H9 (cell line): Measurements from ENCODE around the gene TFDP1. TPM values are rescaled to one million over a fixed set of nuclear protein-coding genes. Genes with fewer than 3 reads are reported as not detected.
"Not testable (repeated sequence)": the region's sequence is repeated elsewhere in the genome, so short reads cannot be mapped to it uniquely, and the experiment has no call there.

Experiments
- DNase-seq: peaks from one replicate; pipeline ENCODE4 v3.0.0-alpha.2; 2017
- H2AFZ ChIP-seq: one replicate; pipeline ENCODE4 v1.6.1; 2013; ENCODE audit warnings: mild to moderate bottlenecking, low read length, control low read depth, moderate library complexity
- H2AK5ac ChIP-seq: 2 replicates; pipeline ENCODE4 v1.6.1; 2013; ENCODE audit warnings: low read length, control low read depth, mixed read lengths; ENCODE audit not compliant: insufficient read length
- H2BK120ac ChIP-seq: one replicate; pipeline ENCODE4 v1.6.1; 2013; ENCODE audit warnings: low read depth, mild to moderate bottlenecking, low read length, control low read depth, inconsistent platforms; ENCODE audit not compliant: poor library complexity, severe bottlenecking
- H2BK12ac ChIP-seq: 2 replicates; pipeline ENCODE4 v1.6.1; 2013; ENCODE audit warnings: low read length, control low read depth, mixed read lengths, low read depth; ENCODE audit not compliant: insufficient read length
- H2BK15ac ChIP-seq: 2 replicates; pipeline ENCODE4 v1.6.1; 2013; ENCODE audit warnings: low read depth, low read length, control low read depth
- H2BK20ac ChIP-seq: one replicate; pipeline ENCODE4 v1.6.1; 2013; ENCODE audit warnings: low read depth, mild to moderate bottlenecking, low read length, control low read depth, inconsistent platforms; ENCODE audit not compliant: poor library complexity, severe bottlenecking
- H2BK5ac ChIP-seq: 2 replicates; pipeline ENCODE4 v1.6.1; 2013; ENCODE audit warnings: low read length, control low read depth, mixed read lengths; ENCODE audit not compliant: insufficient read length
- H3K14ac ChIP-seq: 2 replicates; pipeline ENCODE4 v1.6.1; 2013; ENCODE audit warnings: low read length, control low read depth; ENCODE audit not compliant: insufficient read depth
- H3K18ac ChIP-seq: 2 replicates; pipeline ENCODE4 v1.6.1; 2013; ENCODE audit warnings: low read depth, mild to moderate bottlenecking, mixed read lengths, low read length, control low read depth; ENCODE audit not compliant: insufficient read length
- H3K23ac ChIP-seq: 2 replicates; pipeline ENCODE4 v1.6.1; 2013; ENCODE audit warnings: low read length, control low read depth, mixed read lengths, low read depth; ENCODE audit not compliant: insufficient read length
- H3K23me2 ChIP-seq: 2 replicates; pipeline ENCODE4 v1.6.1; 2013; ENCODE audit warnings: low read depth, mild to moderate bottlenecking, mixed read lengths, low read length, control low read depth; ENCODE audit not compliant: insufficient read length, poor library complexity, severe bottlenecking
- H3K27ac ChIP-seq: 2 replicates; pipeline ENCODE4 v1.5.1; 2013; ENCODE audit warnings: low read length, control low read depth, mixed read lengths, low read depth; ENCODE audit not compliant: insufficient read length
- H3K27me3 ChIP-seq: 2 replicates; pipeline ENCODE4 v1.6.1; 2013; ENCODE audit warnings: low read length, control low read depth, inconsistent platforms; ENCODE audit not compliant: insufficient read depth
- H3K4ac ChIP-seq: 2 replicates; pipeline ENCODE4 v1.6.1; 2013; ENCODE audit warnings: low read depth, mild to moderate bottlenecking, control low read depth, inconsistent platforms, low read length, moderate library complexity
- H3K4me1 ChIP-seq: 2 replicates; pipeline ENCODE4 v1.6.1; 2013; ENCODE audit warnings: low read length, control low read depth, inconsistent platforms; ENCODE audit not compliant: insufficient read depth
- H3K4me2 ChIP-seq: 2 replicates; pipeline ENCODE4 v1.6.1; 2013; ENCODE audit warnings: low read length, control low read depth, mixed read lengths; ENCODE audit not compliant: insufficient read length, insufficient read depth
- H3K56ac ChIP-seq: 2 replicates; pipeline ENCODE4 v1.6.1; 2013; ENCODE audit warnings: low read depth, mild to moderate bottlenecking, mixed read lengths, low read length, control low read depth; ENCODE audit not compliant: insufficient read length
- H3K79me1 ChIP-seq: 2 replicates; pipeline ENCODE4 v1.6.1; 2013; ENCODE audit warnings: low read depth, mild to moderate bottlenecking, moderate library complexity, low read length, control low read depth, inconsistent platforms; ENCODE audit not compliant: insufficient read depth, poor library complexity, severe bottlenecking
- H3K79me2 ChIP-seq: 2 replicates; pipeline ENCODE4 v1.6.1; 2013; ENCODE audit warnings: low read length, control low read depth, inconsistent platforms; ENCODE audit not compliant: insufficient read depth
- H3K9ac ChIP-seq: 2 replicates; pipeline ENCODE4 v1.6.1; 2013; ENCODE audit warnings: low read length, control low read depth, mixed read lengths; ENCODE audit not compliant: insufficient read length; ENCODE audit errors: extremely low read depth
- H3K9me3 ChIP-seq: one replicate; pipeline ENCODE4 v1.6.1; 2013; ENCODE audit warnings: low read depth, low read length, inconsistent platforms; ENCODE audit not compliant: control insufficient read depth
- H3T11ph ChIP-seq: one replicate; pipeline ENCODE4 v1.6.1; 2013; ENCODE audit warnings: mild to moderate bottlenecking, low read length, control low read depth, inconsistent platforms
- H4K20me1 ChIP-seq: one replicate; pipeline ENCODE4 v1.6.1; 2013; ENCODE audit not compliant: control insufficient read depth, insufficient read length, insufficient read depth
- H4K5ac ChIP-seq: 2 replicates; pipeline ENCODE4 v1.6.1; 2013; ENCODE audit warnings: low read depth, mild to moderate bottlenecking, mixed read lengths, low read length, control low read depth; ENCODE audit not compliant: insufficient read length
- H4K8ac ChIP-seq: replicated peaks from 2 replicates; pipeline ENCODE4 v1.6.1; 2013; ENCODE audit warnings: low read length, control low read depth, mixed read lengths, low read depth; ENCODE audit not compliant: insufficient read length
- H4K91ac ChIP-seq: 2 replicates; pipeline ENCODE4 v1.6.1; 2013; ENCODE audit warnings: low read depth, mild to moderate bottlenecking, moderate library complexity, mixed read lengths, low read length, control low read depth; ENCODE audit not compliant: insufficient read length
- H3K27ac Mint-ChIP-seq, 3 experiments: 2 replicates in 2 of 3; 3 replicates in 1 of 3; pipeline ENCODE4 v1.8.0; 2020 to 2021; ENCODE audit warnings: mixed read lengths in 3 of 3, mild to moderate bottlenecking in 1 of 3, moderate library complexity in 1 of 3
- H3K27me3 Mint-ChIP-seq: 2 replicates; pipeline ENCODE4 v1.8.0; 2021; ENCODE audit warnings: low read depth, mild to moderate bottlenecking, moderate library complexity, mixed read lengths
- H3K36me3 Mint-ChIP-seq, 3 experiments: 2 replicates in 2 of 3; 3 replicates in 1 of 3; pipeline ENCODE4 v1.8.0; 2020 to 2021; ENCODE audit warnings: low read depth in 3 of 3, mixed read lengths in 3 of 3; ENCODE audit not compliant: insufficient read depth in 1 of 3
- H3K4me1 Mint-ChIP-seq, 2 experiments: 2 replicates each; pipeline ENCODE4 v1.8.0; 2020; ENCODE audit warnings: mixed read lengths in 2 of 2
- H3K4me3 Mint-ChIP-seq, 2 experiments: 2 replicates in 1 of 2; 3 replicates in 1 of 2; pipeline ENCODE4 v1.8.0; 2020 to 2021; ENCODE audit warnings: mild to moderate bottlenecking in 2 of 2, mixed read lengths in 2 of 2, moderate library complexity in 1 of 2
- H3K9me3 Mint-ChIP-seq, 2 experiments: 2 replicates in 1 of 2; 3 replicates in 1 of 2; pipeline ENCODE4 v1.8.0; 2020; ENCODE audit warnings: mild to moderate bottlenecking in 2 of 2, mixed read lengths in 2 of 2, moderate library complexity in 1 of 2
- WGBS: extraction: QIAGEN DNeasy Blood & Tissue Kit; methylation state at CpG from one replicate; pipeline ENCODE4 v1.1.7; 2013; ENCODE audit warnings: missing lambda C conversion rate, low lambda C conversion rate, mixed read lengths; ENCODE audit not compliant: insufficient read length; ENCODE audit errors: extremely low coverage; 5-methylcytosine and 5-hydroxymethylcytosine counted together
- total RNA-seq: library from RNA; stranded (reverse); gene quantifications from 2 replicates; pipeline ENCODE4 v1.2.1, GENCODE V29; 2021
- TF ChIP-seq, protein P1 (sequence below): fragments of 200-600 bp; sonication (generic); conservative IDR thresholded peaks from 3 replicates; pipeline ENCODE4 v1.8.0; 2021; ENCODE audit warnings: antibody characterized with exemption, mild to moderate bottlenecking

TFDP1 gene
- total RNA-seq, 1 experiment from 2014 or later: 111 TPM

DNA sequence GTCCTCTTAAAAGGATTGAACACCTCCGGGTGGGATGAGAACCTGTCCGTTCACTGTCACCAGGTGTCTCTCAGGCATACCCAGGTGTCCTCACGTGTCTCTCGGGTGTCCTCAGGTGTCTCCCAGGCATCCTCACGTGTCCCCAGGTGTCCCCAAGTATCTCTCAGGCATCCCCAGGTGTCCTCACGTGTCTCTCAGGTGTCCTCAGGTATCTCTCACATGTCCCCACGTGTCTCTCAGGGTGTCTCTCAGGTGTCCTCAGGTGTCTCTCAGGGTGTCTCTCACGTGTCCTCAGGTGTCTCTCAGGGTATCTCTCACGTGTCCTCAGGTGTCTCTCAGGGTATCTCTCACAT lies 39.7 kb downstream of the TFDP1 start:
- peaks cover 1% of the 10 kb centered on the region; the same call in 1 of the 2 replicates for H3K27me3 Mint-ChIP-seq
- Histone ChIP-seq H2AK5ac (no peak overlapping the region), H3K9me3 (no peaks in the 10 kb centered on the region), H3K23me2 (no peaks in the 10 kb centered on the region), H3T11ph (no peak overlapping the region), H4K91ac (no peak overlapping the region), H4K20me1 (no peaks in the 10 kb centered on the region), H2BK120ac (no peak overlapping the region), H3K27me3 (no peaks in the 10 kb centered on the region), H2BK20ac (no peak overlapping the region), H3K9ac (no peak overlapping the region), H3K4ac (no peak overlapping the region), H3K79me2 (no peaks in the 10 kb centered on the region; the same call in 1 of the 2 replicates), H2BK12ac (no peak overlapping the region), H3K56ac (no peak overlapping the region), H3K14ac (no peak overlapping the region), H3K18ac (no peak overlapping the region), H2BK15ac (no peak overlapping the region), H4K5ac (no peak overlapping the region), H4K8ac (no peak overlapping the region), H3K79me1 (no peaks in the 10 kb centered on the region), H3K4me2 (no peak overlapping the region), H2AFZ (no peak overlapping the region), H3K27ac (no peak overlapping the region), H3K23ac (no peak overlapping the region), H2BK5ac (no peak overlapping the region), H3K4me1 (no peaks in the 10 kb centered on the region)
- DNase-seq: no peak
- no CpG with 5 or more reads among the region's 9 CpGs for WGBS
- TF ChIP-seq, protein P1, sequence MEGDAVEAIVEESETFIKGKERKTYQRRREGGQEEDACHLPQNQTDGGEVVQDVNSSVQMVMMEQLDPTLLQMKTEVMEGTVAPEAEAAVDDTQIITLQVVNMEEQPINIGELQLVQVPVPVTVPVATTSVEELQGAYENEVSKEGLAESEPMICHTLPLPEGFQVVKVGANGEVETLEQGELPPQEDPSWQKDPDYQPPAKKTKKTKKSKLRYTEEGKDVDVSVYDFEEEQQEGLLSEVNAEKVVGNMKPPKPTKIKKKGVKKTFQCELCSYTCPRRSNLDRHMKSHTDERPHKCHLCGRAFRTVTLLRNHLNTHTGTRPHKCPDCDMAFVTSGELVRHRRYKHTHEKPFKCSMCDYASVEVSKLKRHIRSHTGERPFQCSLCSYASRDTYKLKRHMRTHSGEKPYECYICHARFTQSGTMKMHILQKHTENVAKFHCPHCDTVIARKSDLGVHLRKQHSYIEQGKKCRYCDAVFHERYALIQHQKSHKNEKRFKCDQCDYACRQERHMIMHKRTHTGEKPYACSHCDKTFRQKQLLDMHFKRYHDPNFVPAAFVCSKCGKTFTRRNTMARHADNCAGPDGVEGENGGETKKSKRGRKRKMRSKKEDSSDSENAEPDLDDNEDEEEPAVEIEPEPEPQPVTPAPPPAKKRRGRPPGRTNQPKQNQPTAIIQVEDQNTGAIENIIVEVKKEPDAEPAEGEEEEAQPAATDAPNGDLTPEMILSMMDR: no peak
- peaks cover 55 to 77% (median 66%) of the 10 kb centered on the region in 3 experiments for H3K36me3 Mint-ChIP-seq
- 0 out of 4 replicates have a peak, but pooled peaks cover 0 to 4% of the 10 kb centered on the region in 2 experiments for H3K4me1 Mint-ChIP-seq
- no peak overlapping the region; a peak in 1 of 7 replicates for H3K27ac Mint-ChIP-seq
- peaks cover 14 to 18% of the 10 kb centered on the region in 2 experiments for H3K9me3 Mint-ChIP-seq
- H3K4me3 Mint-ChIP-seq: no peak overlapping the region

DNA sequence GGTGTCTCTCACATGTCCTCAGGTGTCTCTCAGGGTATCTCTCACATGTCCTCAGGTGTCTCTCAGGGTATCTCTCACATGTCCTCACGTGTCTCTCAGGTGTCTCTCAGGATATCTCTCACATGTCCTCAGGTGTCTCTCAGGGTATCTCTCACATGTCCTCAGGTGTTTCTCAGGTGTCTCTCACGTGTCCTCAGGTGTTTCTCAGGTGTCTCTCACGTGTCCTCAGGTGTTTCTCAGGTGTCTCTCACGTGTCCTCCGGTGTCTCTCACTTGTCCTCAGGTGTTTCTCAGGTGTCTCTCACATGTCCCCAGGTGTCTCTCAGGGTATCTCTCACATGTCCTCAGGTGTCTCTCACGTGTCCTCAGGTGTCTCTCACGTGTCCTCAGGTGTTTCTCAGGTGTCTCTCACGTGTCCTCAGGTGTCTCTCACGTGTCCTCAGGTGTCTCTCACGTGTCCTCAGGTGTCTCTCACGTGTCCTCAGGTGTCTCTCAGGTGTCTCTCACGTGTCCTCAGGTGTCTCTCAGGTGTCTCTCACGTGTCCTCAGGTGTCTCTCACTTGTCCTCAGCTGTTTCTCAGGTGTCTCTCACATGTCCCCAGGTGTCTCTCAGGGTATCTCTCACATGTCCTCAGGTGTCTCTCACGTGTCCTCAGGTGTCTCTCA lies 40.2 kb downstream of the TFDP1 start:
- not testable (repeated sequence) for H3K4me2 ChIP-seq, H2AK5ac ChIP-seq, H3K27ac ChIP-seq, H3T11ph ChIP-seq, H4K91ac ChIP-seq, H3K4me1 Mint-ChIP-seq, H2AFZ ChIP-seq, H4K8ac ChIP-seq, H3K4me3 Mint-ChIP-seq, H3K4ac ChIP-seq, H2BK5ac ChIP-seq, H2BK15ac ChIP-seq, H3K23ac ChIP-seq, H3K9ac ChIP-seq, H4K5ac ChIP-seq, H2BK120ac ChIP-seq, H3K14ac ChIP-seq, H3K56ac ChIP-seq, H3K79me2 ChIP-seq, H4K20me1 ChIP-seq, H3K23me2 ChIP-seq, H3K4me1 ChIP-seq, H3K9me3 ChIP-seq, H3K79me1 ChIP-seq, H3K27me3 ChIP-seq, H3K27me3 Mint-ChIP-seq, DNase-seq, H2BK20ac ChIP-seq, H3K27ac Mint-ChIP-seq, H2BK12ac ChIP-seq, H3K18ac ChIP-seq
- peaks cover 14 to 18% of the 10 kb centered on the region in 2 experiments for H3K9me3 Mint-ChIP-seq
- H3K36me3 Mint-ChIP-seq: peaks cover 60 to 82% (median 71%) of the 10 kb centered on the region in 3 experiments
- WGBS: no CpG with 5 or more reads among the region's 14 CpGs
